Activated CD4-positive, alpha-beta T cell treated with anti-CD3 and anti-CD28 coated beads, Interleukin-2, amount 10 ng/mL, durations not matched to agents 7 days and 5 days (primary cell): Measurements from ENCODE around the gene CYB5R3. TPM values are rescaled to one million over a fixed set of nuclear protein-coding genes. Genes with fewer than 3 reads are reported as not detected.
"Not testable (repeated sequence)": the region's sequence is repeated elsewhere in the genome, so short reads cannot be mapped to it uniquely, and the experiment has no call there.

ENCODE experiments used
- CTCF ChIA-PET: fragments of 350-600 bp; sonication (Branson Sonifier 250); formaldehyde crosslinking; loops from one replicate; lab custom pipeline; 2021; ENCODE audit warnings: antibody characterized with exemption; lab: Charles Lee
- POLR2A ChIA-PET: fragments of 350-600 bp; sonication (Branson Sonifier 250); formaldehyde crosslinking; loops from one replicate; lab custom pipeline; 2021; ENCODE audit warnings: antibody characterized with exemption; lab: Charles Lee
- DNase-seq: peaks from one replicate; pipeline ENCODE4 v3.0.0-alpha.2; 2020
- H3K27ac Mint-ChIP-seq: one replicate; pipeline ENCODE4 v1.8.0; 2021; ENCODE audit warnings: mild to moderate bottlenecking, moderate library complexity, mixed read lengths
- H3K27me3 Mint-ChIP-seq: one replicate; pipeline ENCODE4 v1.8.0; 2021; ENCODE audit warnings: mixed read lengths
- H3K36me3 Mint-ChIP-seq: one replicate; pipeline ENCODE4 v1.8.0; 2021; ENCODE audit warnings: low read depth, mixed read lengths
- H3K4me1 Mint-ChIP-seq: one replicate; pipeline ENCODE4 v1.8.0; 2021; ENCODE audit warnings: mixed read lengths
- H3K4me3 Mint-ChIP-seq: one replicate; pipeline ENCODE4 v1.8.0; 2021; ENCODE audit warnings: mild to moderate bottlenecking, moderate library complexity, mixed read lengths
- H3K9me3 Mint-ChIP-seq: one replicate; pipeline ENCODE4 v1.8.0; 2021; ENCODE audit warnings: mixed read lengths
- total RNA-seq, 2 experiments: library from RNA; stranded (reverse); gene quantifications; one replicate each; pipeline ENCODE4 v1.2.3, GENCODE V29; 2021

CYB5R3 gene
- total RNA-seq, 2 experiments from 2014 or later: 84.3 to 91.9 TPM

- peaks cover 14% of the 10 kb centered on the region for H3K36me3 Mint-ChIP-seq
- H3K4me1 Mint-ChIP-seq, H3K27ac Mint-ChIP-seq, POLR2A ChIA-PET, CTCF ChIA-PET, H3K9me3 Mint-ChIP-seq, DNase-seq, H3K4me3 Mint-ChIP-seq, H3K27me3 Mint-ChIP-seq: not testable (repeated sequence)
Measured at GRCh38 chr22:42575996-42576574, 73.1 kb downstream of the CYB5R3 start.

- H3K4me3 Mint-ChIP-seq, CTCF ChIA-PET, H3K27me3 Mint-ChIP-seq, H3K27ac Mint-ChIP-seq, DNase-seq, H3K9me3 Mint-ChIP-seq, H3K4me1 Mint-ChIP-seq, POLR2A ChIA-PET: not testable (repeated sequence)
- peaks cover 16% of the 10 kb centered on the region for H3K36me3 Mint-ChIP-seq
Measured at GRCh38 chr22:42574468-42574867, 74.7 kb downstream of the CYB5R3 start.

GRCh38 chr22:42574046-42574445 is 75.1 kb downstream of the CYB5R3 start:
- H3K27ac Mint-ChIP-seq, DNase-seq, H3K4me3 Mint-ChIP-seq, H3K4me1 Mint-ChIP-seq, H3K9me3 Mint-ChIP-seq, H3K27me3 Mint-ChIP-seq, POLR2A ChIA-PET, CTCF ChIA-PET: not testable (repeated sequence)
- H3K36me3 Mint-ChIP-seq: peaks cover 16% of the 10 kb centered on the region

- DNase-seq, H3K4me1 Mint-ChIP-seq, H3K27me3 Mint-ChIP-seq, CTCF ChIA-PET, H3K27ac Mint-ChIP-seq, POLR2A ChIA-PET, H3K36me3 Mint-ChIP-seq, H3K9me3 Mint-ChIP-seq, H3K4me3 Mint-ChIP-seq: not testable (repeated sequence)
Measured at GRCh38 chr22:42571068-42571467, 78.1 kb downstream of the CYB5R3 start.

GRCh38 chr22:42570580-42570979 is 78.6 kb downstream of the CYB5R3 start:
- H3K27ac Mint-ChIP-seq, H3K9me3 Mint-ChIP-seq, POLR2A ChIA-PET, H3K27me3 Mint-ChIP-seq, DNase-seq, H3K4me3 Mint-ChIP-seq, H3K36me3 Mint-ChIP-seq, CTCF ChIA-PET, H3K4me1 Mint-ChIP-seq: not testable (repeated sequence)

- not testable (repeated sequence) for H3K4me3 Mint-ChIP-seq, H3K4me1 Mint-ChIP-seq, H3K9me3 Mint-ChIP-seq, DNase-seq, H3K36me3 Mint-ChIP-seq, H3K27ac Mint-ChIP-seq, H3K27me3 Mint-ChIP-seq
- POLR2A ChIA-PET: interaction anchor here (0.7 kb wide), 1 partner anchor 48 kb away, joined by 4 read pairs; no protein-coding TSS in a partner anchor
- CTCF ChIA-PET: interaction anchor here (0.7 kb wide), 1 partner anchor 28 kb away, joined by 3 read pairs; no protein-coding TSS in a partner anchor
Measured at GRCh38 chr22:42567950-42568349, 81.2 kb downstream of the CYB5R3 start.

Other genes with a start within 250 kb of the CYB5R3 start
- gene NFAM1, start 217.0 kb downstream of the CYB5R3 start, total RNA-seq: under 1 TPM; 0.02 to 0.04 TPM
- gene RRP7A, start 129.6 kb downstream of the CYB5R3 start, total RNA-seq: 10 to 100 TPM; 53.1 to 57.5 TPM
- gene SERHL2, start 95.4 kb downstream of the CYB5R3 start, total RNA-seq: under 1 TPM; 0.83 to 0.97 TPM
- 10 to 100 TPM; 83.4 to 97.7 TPM for gene POLDIP3, start 34.5 kb downstream of the CYB5R3 start, total RNA-seq
- under 1 TPM; 0.45 to 0.71 TPM for gene ATP5MGL, start 8.8 kb downstream of the CYB5R3 start, total RNA-seq
- under 1 TPM; 0.29 to 0.35 TPM for gene A4GALT, start 71.5 kb upstream of the CYB5R3 start, total RNA-seq
- 10 to 100 TPM; 23.9 to 25.5 TPM for gene ARFGAP3, start 207.9 kb upstream of the CYB5R3 start, total RNA-seq